Left hindlimb (tissue), 1 donor: ENCODE data around the gene SLC13A4.
"Not testable (repeated sequence)": the region's sequence is repeated elsewhere in the genome, so short reads cannot be mapped to it uniquely, and the experiment has no call there.

Experiments used
- DNase-seq: peaks from one replicate; pipeline ENCODE4 v3.0.0-alpha.2; 2018

Gene SLC13A4

DNA sequence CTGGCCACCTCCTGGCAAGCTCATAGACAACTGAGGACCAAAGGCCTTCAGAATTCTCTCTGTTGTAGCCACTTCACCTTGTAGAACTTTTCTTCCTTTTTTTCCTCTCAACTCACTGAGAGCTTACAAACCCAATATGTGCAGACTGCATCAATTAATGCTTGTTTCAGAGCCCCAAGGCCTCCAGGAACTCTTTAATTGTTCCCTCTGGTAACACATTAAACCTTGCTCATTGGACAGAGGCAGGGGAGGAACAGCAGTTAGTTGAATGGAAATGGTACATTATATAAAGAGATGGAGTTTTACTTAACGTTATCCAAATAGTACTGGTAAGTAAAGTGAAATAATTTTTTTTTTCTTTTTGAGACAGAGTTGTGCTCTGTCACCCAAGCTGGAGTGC, 40.5 kb downstream of the SLC13A4 start:
- DNase-seq, result no peak

DNA sequence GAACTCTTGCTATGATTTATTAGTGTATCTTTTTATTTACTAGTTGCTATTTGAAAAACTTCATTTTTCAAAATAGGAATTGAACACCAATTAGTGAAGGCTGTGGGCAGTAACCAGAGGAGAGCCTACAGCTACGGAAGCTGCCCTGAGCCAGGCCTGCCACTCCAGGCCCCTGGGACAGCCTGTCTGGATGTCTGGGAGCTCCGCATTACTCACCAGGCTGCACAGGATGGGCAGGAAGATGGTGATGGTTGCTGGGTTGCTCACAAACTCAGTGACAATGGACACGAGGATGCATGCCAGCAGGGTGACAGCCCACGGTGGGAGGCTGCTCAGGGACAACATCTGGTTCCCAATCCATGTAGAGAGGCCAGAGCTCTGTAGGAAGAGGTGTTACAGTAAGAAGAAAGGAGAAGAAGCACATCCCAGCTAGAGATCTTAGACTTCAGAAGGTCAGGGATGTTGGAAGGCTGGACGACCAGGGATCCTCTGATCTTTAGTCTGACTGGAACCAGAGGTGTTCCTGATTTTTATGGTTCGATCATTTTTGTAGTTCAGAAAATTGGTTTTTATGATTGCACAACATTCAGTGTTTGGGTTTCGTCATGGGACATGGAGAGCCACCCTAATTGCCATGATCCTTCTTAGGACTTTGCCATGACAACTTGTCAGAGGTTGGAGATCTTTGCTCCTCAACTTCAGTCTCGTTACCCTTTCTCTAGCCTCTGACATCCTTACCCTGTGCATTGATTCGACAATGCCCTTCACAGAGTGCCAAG, 42.5 kb downstream of the SLC13A4 start:
- DNase-seq, result no peak

DNA sequence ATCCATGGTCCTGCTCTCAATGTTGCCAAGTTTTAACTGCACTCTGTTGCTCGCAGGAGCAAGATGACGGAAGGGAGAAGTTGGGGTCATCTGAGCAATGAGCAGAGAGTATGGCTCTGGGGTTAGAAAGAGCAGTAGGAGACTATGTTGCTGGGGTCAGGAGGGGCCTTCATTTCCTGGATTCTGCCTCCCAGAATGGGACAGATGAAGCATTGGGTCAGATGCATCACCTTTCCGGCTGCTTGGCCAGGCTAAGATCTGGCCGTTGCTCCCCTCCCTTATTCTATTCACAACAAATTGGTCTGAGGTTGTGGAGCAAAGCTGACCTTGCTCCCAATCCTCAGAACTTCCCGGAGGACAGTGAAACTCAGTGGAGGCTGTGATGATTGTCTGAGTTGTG, 43.3 kb downstream of the SLC13A4 start:
- no peak for DNase-seq

DNA sequence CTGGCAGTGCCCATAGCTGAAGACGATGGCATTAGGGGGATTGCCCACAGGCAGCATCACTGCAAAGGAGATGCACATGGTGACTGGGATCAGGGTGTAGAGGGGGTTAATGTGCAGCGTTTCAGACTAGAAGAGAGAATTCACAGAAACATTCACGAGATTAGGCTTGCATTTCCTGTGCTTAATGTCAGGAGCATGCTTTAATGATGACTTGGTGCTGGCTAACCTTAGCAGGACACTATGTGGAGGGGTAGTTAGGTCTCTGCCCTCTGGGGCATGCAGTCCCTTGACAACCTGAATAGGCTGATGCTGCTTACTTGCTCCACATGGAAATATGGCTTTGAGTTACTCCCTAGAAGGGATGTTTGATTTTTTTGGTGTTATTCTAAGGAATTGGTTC, 43.9 kb downstream of the SLC13A4 start:
- DNase-seq, result no peak

DNA sequence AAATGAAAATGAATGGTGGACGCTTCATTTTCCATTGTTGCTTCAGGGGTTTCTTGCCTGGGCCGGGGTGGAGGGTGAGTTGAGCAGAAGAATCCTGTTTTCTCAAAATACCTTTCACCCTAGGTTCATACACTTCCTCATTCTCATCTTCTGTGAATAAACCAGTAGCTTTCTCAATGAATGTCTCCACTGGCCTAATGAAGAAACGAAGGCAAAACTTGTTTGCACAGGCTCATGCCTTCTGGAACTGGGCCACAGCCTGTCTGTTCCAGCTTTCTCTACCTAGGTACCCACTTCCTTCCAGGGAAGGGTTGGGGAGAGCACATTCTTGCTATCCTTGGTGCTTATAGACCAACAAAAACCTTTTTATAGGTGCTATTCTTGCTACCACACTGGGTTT, 44.4 kb downstream of the SLC13A4 start:
- DNase-seq, result no peak

DNA sequence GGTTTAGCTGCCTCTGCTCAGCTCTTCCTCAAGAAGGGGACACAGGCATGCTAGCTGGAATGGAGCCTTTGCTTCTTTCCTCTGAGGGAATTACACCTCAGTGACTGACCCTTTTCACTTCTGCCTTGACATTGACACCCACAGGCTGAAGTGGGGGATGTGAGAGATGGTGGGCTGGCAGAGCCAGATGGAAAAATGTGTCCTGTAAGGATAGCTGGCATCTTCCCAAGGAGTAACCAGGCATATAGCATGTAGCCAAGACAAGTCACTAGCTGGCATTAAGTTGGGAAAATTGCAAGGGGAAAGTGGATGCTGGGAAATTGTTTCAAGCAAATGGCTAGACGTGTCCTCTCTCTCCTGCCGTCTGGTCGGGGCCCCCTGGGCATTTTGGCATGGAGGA, 45.8 kb downstream of the SLC13A4 start:
- no peak for DNase-seq

DNA sequence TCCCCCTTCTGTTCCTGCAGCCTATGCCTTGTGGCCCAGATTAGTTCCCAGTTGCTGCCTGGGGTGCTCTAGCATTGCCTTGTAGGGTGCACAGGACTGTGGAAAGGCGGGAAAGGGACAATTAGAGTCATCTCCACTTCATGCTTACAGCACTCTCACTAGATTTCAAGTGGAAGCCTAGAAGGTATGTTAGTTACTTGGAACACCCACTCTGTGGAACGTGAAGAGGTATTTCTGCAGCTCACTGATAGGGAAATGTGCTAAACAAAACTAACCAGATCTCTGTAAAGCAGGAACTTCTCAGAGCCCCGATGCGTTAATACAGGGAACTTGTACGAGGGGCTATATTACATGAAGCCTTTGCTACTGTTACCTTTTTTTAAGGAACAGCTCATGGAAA, 46.2 kb downstream of the SLC13A4 start:
- DNase-seq, result no peak

DNA sequence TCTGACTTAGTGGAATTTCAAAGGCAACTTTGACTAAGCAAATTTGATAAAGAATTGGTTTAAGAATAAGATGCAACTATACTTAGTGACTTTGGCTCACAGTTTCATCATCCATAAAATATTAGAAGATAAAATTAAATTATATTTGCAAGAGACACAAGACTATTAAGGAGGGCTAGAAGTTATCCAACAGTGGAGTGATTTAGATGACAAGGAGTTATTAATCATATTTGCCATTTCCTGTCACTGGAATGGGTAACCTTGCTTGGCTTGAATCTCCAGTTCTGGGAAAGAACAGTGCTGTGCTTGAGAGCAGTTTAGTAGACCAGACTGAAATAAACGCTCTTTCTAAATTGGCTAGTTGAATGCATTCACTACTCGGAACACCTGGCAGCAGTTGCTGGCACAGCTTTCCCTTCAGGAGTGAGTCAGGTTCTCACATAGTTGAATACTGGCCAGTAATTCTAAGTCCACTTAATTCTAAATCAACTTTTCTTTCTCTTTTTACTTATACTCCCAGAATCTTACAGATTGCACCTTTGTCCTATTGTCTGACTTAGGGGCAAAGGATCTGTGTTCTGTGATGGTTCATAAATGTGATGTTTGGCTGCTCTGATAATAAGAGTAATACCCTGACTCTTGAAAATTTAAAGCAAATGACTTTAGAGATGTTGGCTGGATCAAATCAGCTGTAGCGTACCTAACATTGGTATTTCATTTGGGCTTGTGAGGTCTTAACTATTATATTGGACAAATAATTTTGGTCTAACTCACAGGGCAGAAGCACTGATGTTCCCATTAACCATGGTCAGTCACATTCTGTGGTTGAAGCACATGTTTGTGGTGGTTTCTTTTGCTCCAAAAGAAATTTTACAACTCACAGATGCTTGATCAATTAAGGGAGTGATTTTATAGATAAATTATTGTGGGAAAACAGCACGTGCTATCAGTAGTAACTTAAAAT, 49.1 kb downstream of the SLC13A4 start:
- DNase-seq, result peak; percentile 74

DNA sequence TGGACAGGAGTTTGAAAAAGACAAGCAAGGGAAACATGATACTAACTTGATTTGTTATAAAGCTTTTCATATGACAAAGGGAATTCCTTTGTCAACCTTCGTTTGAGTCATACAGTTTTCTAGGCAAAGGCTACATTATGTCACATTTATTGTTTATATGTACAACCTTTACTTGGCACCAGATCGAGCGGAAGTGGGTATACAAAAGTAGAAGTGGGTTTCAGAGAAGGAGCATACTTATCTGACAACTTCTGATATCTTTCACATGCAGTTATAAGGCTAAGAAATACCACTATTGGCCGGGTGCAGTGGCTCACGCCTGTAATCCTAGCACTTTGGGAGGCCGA, 54.7 kb downstream of the SLC13A4 start:
- DNase-seq, result no peak

DNA sequence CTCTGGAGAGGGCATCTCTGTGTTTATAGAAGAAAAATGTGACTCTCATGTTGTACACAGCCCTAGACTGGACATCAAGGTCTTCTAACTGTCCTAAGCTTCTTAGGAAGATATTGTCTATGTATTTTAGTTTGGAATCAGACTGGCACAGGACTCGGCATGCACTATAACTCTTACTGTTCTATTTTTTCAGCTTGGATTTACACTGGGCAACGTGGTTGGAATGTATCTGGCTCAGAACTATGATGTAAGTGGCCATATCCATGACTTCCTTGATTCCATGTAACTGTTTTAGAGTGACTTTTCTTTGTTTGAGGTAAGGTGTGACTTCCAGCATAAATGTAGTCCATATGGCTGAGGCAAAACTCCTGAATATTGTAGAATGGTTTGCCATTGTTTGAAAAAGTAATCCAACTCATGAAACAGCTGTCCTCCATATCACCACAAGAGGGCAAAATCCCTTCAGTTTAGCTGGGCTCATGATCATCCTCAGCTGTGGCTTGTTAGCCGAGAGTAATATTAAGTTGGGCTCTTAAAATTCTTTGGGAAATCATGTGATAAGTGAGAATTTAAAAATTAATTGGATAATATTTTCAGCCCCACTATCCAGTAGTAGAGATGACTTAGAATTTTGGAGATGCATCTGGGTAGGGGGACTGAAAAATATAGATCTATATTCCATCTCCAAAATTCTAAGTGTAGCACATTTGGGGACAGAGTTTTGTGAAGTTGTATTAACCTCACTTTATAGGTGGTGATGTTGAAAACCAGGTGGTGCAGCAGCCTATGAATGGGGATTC, 55.2 kb downstream of the SLC13A4 start:
- no peak for DNase-seq

DNA sequence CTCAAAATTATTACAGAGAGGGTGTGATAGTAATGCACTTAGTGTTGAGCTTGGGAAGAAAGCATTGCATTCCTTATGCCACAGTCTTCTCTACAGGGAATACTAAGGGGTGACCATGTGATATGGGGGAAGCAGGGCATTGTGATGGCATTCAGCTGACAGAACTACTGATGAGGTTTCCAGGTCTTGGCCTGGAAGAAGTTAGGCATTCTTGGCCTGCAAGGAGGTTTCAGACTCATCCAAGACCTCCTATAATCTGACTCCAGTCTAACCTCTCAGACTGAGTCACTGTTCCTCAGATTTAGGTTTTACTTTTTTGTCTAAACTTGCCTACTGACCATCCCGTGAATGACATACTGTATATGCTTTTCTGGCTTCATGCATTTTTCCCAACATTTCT, 57.8 kb downstream of the SLC13A4 start:
- no peak for DNase-seq

DNA sequence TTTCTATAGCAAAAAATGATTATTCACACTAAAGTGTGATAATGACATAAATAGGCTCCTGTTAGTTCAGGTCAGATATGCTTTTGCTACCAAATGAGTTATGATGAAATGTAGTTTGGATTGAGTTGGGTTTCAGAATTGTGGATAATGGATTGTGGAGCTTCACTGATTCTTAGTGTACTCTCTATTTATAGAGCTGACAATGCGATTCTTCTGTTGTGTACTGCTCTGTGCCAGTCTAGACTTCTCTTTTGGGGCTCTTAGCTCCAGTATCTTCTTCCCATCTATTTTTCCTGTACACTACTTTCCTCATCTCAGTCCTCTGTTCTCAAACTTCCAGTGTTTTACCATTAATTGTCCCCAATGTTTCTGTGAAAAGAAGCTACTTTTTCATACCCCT, 58.2 kb downstream of the SLC13A4 start:
- DNase-seq, result no peak

DNA sequence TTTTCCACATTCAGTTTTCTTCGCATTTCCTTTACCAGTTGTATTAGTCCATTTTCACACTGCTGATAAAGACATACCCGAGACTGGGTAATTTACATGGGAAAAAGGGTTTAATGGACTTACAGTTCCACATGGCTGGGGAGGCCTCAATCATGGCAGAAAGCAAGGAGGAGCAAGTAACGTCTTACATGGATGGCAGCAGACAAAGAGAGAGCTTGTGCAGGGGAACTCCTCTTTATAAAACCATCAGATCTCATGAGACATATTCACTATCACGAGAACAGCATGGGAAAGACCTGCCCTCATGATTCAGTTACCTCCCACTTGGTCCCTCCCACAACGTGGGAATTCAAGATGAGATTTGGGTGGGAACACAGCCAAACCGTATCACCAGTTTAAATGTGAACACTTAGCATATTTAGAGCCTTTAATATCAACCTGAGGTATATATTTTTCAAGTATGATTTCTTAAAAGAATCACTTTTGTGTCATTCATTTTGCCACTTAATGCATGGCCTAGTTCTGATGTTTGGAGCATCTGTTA, 59.1 kb downstream of the SLC13A4 start:
- not testable (repeated sequence) for DNase-seq

DNA sequence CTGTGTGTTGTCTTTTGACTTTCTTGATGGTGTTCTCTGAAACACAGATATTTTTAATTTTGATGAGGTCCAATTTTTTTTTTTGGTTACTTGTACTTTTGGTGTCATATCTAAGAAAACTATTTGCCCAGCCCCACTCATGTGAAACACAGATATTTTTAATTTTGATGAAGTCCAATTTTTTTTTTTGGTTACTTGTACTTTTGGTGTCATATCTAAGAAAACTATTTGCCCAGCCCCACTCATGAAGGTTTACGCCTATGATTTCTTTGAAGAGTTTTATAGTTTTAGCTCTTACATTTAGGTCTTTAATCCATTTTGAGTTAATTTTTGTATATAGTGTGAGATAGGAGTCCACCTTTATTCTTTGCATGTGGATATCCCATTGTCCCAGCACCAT, 60.4 kb downstream of the SLC13A4 start:
- not testable (repeated sequence) for DNase-seq

DNA sequence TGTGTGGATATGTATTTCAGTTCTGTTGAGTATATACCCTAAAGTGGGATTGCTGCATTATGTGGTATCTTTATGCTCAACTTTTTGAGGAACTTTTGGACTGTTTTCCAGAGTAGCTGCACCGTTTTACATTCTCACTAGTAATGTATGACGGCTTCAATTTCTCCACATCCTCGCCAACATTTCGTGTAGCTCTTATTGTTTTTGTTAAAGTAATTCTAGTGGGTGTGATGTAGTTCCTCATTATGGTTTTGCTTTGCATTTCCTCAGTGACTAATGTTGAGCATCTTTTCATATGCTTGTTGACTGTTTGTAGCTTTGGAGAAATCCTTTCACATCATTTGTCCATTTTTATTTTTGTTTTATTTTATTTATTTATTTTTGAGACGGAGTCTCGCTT, 61.1 kb downstream of the SLC13A4 start:
- no peak for DNase-seq

DNA sequence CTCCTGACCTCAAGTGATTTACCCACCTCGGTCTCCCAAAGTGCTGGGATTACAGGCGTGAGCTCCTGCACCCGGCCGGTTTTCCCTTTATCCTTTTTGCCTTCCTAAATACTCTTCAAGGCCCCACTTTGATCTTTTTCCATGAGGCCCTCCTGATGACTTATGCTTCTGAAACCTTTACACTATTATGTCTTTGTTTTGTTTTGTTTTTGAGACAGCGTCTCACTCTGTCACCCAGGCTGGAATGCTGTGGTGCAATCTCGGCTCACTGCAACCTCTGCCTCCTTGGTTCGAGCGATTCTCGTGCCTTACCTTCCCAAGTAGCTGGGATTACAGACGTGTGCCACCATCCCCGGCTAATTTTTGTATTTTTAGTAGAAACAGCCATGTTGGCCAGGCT, 61.8 kb downstream of the SLC13A4 start:
- no peak for DNase-seq

DNA sequence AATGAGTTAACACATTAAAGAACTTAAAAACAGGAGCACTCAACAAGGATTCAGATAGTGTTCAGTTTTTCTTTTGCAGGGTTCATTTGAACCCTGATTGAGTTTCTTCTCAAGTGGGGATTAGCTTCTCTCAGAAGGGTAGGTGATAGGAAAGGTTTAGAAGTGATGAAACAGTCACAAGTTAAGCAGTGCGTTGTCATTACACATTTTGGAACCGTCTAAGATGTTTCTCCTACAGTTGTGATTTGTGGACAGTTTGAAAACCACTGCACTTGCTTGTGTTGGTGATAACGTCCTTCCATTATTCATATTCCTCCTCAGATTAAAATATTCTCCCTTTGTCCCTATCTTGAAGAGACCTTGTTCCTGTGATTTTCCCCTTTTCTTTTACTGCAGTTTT, 62.9 kb downstream of the SLC13A4 start:
- no peak for DNase-seq

DNA sequence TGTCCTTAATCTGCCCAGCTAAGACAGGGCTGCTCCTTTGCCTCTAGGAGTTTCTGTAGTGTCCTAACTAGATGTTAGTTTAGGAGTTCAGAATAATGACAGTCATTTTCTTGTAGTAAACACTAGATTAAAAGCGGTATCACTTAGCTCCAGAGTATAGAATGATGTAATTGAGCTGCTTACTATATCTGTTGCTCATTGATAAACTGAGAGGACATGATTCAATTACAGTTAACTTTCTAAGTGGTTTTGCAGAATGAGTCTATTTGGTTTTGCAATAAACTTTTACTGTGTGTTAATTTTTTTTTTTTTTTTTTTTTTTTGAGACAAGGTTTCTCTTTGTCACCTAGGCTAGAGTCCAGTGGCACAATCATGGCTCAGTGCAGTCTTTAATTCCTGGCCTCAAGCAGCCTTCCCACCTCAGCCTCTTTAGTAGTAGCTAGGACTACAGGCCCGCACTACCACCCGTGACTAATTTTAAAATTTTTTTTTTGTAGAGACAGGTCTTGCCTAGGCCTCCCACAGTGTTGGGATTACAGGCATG, 63.9 kb downstream of the SLC13A4 start:
- DNase-seq, result no peak

DNA sequence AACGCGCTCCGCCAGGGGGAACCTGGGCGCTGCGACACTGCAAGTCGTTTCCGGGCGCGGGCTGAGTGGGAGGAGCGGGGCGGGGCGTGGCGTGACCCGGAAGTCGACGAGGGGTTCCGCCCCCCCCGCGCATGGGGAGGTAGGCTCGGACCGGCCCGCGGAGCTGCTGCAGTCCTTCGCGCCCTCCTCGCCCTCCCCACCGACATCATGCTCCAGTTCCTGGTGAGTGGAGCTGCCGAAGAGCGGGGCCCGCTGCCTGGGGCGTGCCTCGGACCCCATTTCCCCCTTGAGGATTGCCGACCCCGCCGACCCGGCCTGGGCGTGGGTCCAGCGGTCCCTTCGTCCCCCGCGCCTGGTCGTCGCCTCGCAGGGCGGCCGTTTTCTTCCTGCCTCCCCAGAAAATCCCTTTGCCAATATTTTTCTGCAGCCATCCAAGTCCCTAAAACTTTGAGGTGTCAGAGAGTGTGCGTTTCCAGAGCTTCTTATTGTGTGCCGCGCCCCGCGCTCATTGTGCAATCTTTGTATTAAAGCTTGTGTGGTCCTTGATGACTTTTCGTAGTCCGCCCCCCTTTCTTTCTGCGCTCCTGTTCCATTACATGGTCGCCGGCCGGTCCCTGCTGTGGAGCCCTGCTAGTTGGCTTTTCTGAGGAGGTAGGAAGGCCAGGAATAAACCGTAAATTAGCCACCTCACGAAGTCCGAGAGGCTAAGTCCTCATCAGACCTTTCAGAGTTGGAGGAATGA, 65.4 kb downstream of the SLC13A4 start, which contains the start of gene STMP1:
STMP1 (plus strand) TSS at position 142 of the 742 bp plus-strand sequence.
- peak; percentile 97 for DNase-seq

DNA sequence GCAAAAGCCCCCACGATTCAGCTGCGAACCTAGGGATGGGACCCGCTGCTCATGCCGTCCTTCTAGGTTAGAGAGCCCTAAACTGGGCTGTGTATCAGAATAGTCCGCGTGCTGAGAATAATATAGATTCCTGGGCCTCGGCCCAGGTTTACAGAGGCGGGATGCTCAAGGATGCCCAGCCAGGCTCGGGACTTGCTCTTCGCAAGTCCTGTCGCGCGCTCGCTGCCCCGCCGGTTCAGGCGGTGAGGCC, 65.9 kb downstream of the SLC13A4 start:
- no peak for DNase-seq

DNA sequence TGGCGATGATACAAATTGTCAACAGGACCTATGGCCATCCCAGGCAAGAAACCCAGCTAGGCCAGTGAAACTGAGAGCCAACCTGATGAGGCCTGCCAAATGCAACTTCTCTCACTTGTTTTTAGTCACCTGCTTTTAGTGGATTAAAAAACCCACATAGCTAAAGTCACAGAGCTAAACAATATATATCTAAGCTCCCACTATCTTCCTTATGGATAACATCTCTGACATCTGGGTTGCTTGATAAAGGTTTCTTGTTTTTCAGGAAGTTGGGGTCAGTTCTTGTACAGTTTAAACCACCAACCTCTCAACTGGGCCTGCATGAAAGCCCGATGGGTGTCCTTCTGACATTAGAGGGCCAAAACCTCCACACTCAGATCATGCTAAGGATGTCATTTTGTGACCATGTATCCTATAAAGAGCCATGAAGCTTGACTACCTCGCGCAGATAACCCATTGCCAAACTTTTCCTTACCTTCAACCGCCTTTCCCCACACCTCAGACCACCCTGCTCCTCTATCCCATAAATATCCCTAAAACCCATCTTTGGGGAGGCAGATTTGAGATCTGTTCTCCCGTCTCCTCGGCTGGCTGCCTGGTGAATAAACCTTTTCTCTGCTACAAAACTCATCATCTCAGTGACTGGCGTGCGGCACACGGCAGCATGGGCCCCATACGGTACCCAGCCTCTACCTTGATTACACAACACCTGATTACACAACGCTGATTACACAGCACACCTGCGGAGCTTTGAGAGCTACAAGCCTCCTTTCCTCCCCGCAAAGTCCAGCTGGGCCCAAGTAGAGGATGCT, 66.5 kb downstream of the SLC13A4 start:
- no peak for DNase-seq
